ENCODE results near the gene WFIKKN2.

GRCh38 chr17:50837286-50837979 is 2.0 kb downstream of the WFIKKN2 start:
- TF ChIP-seq ZFX (IDR thresholded peaks at IDR 0.05; ENCODE audit: borderline replicate concordance) (no peak), CTCF (IDR thresholded peaks at IDR 0.05) (no peak)
